Natural killer cell (primary cell): ENCODE data around the gene SPRR1A. TPM values are rescaled to one million over a fixed set of nuclear protein-coding genes. Genes with fewer than 3 reads are reported as not detected.

Experiments
- ATAC-seq, 3 donors: fragments of 150-1000 bp in 2 of 3; fragments of 200-7000 bp in 1 of 3; cut with Tn5 transposase; 1 replicate in 1 of 3; 2 replicates in 2 of 3; pipeline ENCODE4 v1.10.0; 2021; ENCODE audit warnings: mild to moderate bottlenecking in 2 of 3, moderate library complexity in 2 of 3
- DNase-seq, 2 donors: peaks; one replicate each; pipeline versions ENCODE4 v3.0.0 to v3.0.0-alpha.2; 2013 to 2021; ENCODE audit warnings: mixed read lengths in 1 of 2
- H3K27ac ChIP-seq: one replicate; pipeline ENCODE4 v1.5.1; 2013; ENCODE audit warnings: mild to moderate bottlenecking, low read length
- H3K27me3 ChIP-seq: one replicate; pipeline ENCODE4 v1.6.1; 2013; ENCODE audit warnings: low read length; ENCODE audit not compliant: control insufficient read depth, insufficient read depth
- H3K36me3 ChIP-seq: one replicate; pipeline ENCODE4 v1.6.1; 2013; ENCODE audit warnings: low read length; ENCODE audit not compliant: control insufficient read depth, insufficient read depth
- H3K4me1 ChIP-seq: one replicate; pipeline ENCODE4 v1.6.1; 2013; ENCODE audit warnings: low read length; ENCODE audit not compliant: control insufficient read depth, insufficient read depth
- H3K4me3 ChIP-seq: one replicate; pipeline ENCODE4 v1.5.1; 2013; ENCODE audit warnings: low read length
- H3K9me3 ChIP-seq: one replicate; pipeline ENCODE4 v1.6.1; 2013; ENCODE audit warnings: low read length; ENCODE audit not compliant: control insufficient read depth, insufficient read depth
- H3K27ac Mint-ChIP-seq, 2 donors: one replicate each; pipeline ENCODE4 v1.8.0; 2022; ENCODE audit warnings: mild to moderate bottlenecking in 2 of 2, mixed read lengths in 2 of 2, moderate library complexity in 1 of 2
- H3K27me3 Mint-ChIP-seq, 2 donors: one replicate each; pipeline ENCODE4 v1.8.0; 2022; ENCODE audit warnings: low read depth in 2 of 2, mixed read lengths in 2 of 2
- H3K36me3 Mint-ChIP-seq: one replicate; pipeline ENCODE4 v1.8.0; 2022; ENCODE audit warnings: mixed read lengths
- H3K4me1 Mint-ChIP-seq, 2 donors: one replicate each; pipeline ENCODE4 v1.8.0; 2022; ENCODE audit warnings: mixed read lengths in 2 of 2
- H3K4me3 Mint-ChIP-seq: one replicate; pipeline ENCODE4 v1.8.0; 2022; ENCODE audit warnings: mild to moderate bottlenecking, moderate library complexity, mixed read lengths
- H3K9me3 Mint-ChIP-seq, 2 donors: one replicate each; pipeline ENCODE4 v1.8.0; 2022; ENCODE audit warnings: mixed read lengths in 2 of 2
- WGBS: methylation state at CpG from one replicate; pipeline ENCODE4 v1.1.7; 2013; ENCODE audit warnings: missing lambda C conversion rate; ENCODE audit not compliant: insufficient coverage; 5-methylcytosine and 5-hydroxymethylcytosine counted together
- intact Hi-C: fragments of 100-400 bp; cut with micrococcal nuclease; formaldehyde crosslinking; loops from one replicate; pipeline ENCODE4 v1.14.2; 2022
- total RNA-seq, 4 donors: library from RNA; stranded (reverse); fragments of 120-200 nt in 1 of 4; gene quantifications; one replicate each; pipeline versions ENCODE4 v1.2.3 to v1.2.4, GENCODE V29; 2013 to 2022
- TF ChIP-seq, protein P1 (sequence below): fragments of 200-600 bp; IDR thresholded peaks from one replicate; pipeline ENCODE4 v1.8.0; 2022; ENCODE audit warnings: antibody characterized with exemption

Gene SPRR1A
- total RNA-seq, 3 donors from 2014 or later (not counting 1 experiment from before 2014, with no cell fraction given): not detected

DNA sequence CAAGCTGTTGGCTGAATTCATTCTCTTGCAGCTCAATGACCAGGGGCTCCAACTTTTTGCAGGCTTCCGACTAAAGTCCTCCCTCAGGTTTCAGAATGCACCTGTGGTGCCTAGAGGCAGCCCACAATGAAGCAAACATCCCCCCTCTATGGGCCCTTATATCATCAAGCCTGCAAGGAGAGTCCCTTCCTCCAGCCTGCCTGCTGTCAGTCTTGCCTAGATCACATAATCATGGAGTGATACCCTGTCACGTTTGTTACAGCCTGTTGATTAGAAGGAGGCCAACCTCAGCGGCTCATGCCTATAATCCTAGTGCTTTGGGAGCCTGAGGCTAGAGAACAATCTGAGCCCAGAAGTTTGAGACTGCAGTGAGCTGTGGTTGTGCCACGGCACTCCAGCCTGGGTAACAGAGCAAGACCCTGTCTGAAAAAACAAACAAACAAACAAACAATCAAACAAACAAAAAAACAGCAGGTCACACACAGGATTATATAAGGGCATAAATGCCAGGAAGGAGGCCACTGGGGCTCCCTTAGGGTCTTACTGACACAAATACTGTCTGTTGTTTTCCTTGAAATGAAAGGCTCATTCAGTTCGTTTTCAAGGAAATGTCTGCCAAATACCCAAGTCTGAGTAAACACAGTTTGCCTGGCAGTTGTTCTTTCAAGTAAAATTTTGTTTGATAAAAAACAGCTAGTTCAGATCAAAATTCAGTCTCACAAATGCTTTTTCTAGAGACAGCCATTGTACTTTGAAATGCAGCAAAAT lies 12.9 kb downstream of the SPRR1A start:
- ATAC-seq (no peak), DNase-seq (no peak)
- intact Hi-C loops: no loop called here
- TF ChIP-seq, protein P1, sequence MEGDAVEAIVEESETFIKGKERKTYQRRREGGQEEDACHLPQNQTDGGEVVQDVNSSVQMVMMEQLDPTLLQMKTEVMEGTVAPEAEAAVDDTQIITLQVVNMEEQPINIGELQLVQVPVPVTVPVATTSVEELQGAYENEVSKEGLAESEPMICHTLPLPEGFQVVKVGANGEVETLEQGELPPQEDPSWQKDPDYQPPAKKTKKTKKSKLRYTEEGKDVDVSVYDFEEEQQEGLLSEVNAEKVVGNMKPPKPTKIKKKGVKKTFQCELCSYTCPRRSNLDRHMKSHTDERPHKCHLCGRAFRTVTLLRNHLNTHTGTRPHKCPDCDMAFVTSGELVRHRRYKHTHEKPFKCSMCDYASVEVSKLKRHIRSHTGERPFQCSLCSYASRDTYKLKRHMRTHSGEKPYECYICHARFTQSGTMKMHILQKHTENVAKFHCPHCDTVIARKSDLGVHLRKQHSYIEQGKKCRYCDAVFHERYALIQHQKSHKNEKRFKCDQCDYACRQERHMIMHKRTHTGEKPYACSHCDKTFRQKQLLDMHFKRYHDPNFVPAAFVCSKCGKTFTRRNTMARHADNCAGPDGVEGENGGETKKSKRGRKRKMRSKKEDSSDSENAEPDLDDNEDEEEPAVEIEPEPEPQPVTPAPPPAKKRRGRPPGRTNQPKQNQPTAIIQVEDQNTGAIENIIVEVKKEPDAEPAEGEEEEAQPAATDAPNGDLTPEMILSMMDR: no peak
- no peaks in the 10 kb centered on the region for H3K9me3 ChIP-seq
- H3K4me1 Mint-ChIP-seq: no peaks in the 10 kb centered on the region
- no peak overlapping the region for H3K4me3 Mint-ChIP-seq
- H3K27ac ChIP-seq: no peak overlapping the region
- no peaks in the 10 kb centered on the region for H3K4me1 ChIP-seq
- WGBS: 42% methylated on average over 5 of the region's 5 CpGs
- H3K27me3 Mint-ChIP-seq: peaks cover 14 to 31% of the 10 kb centered on the region in 2 donors
- no peaks in the 10 kb centered on the region for H3K36me3 ChIP-seq
- no peaks in the 10 kb centered on the region for H3K27me3 ChIP-seq
- H3K4me3 ChIP-seq: no peak overlapping the region
- H3K9me3 Mint-ChIP-seq: peaks cover 0 to 2% of the 10 kb centered on the region in 2 donors
- H3K36me3 Mint-ChIP-seq: no peaks in the 10 kb centered on the region
- no peak overlapping the region for H3K27ac Mint-ChIP-seq

DNA sequence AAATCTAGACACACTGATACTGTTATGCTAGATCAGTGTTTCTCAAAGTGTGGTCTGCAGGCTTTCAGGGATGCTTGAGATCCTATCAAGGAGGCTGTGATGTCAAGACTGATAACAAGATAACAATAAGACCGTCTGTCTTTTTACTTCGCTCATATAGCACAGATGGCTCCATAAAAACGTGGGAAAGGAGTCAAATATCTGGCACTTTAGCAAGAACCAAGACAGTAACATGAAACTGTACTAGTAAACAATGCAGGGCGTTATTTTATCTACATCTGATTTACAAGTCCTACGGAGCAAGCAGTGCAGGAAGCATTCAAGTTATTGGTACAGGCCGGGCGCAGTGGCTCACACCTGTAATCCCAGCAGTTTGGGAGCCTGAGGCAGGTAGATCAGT lies 14.0 kb downstream of the SPRR1A start:
- peaks cover 17 to 40% of the 10 kb centered on the region in 2 donors for H3K27me3 Mint-ChIP-seq
- H3K36me3 Mint-ChIP-seq: no peaks in the 10 kb centered on the region
- intact Hi-C loops: no loop called here
- no peak for ATAC-seq
- TF ChIP-seq, protein P1: no peak
- peaks cover 0 to 2% of the 10 kb centered on the region in 2 donors for H3K9me3 Mint-ChIP-seq
- Histone ChIP-seq H3K4me1 (no peaks in the 10 kb centered on the region), H3K36me3 (no peaks in the 10 kb centered on the region), H3K9me3 (no peaks in the 10 kb centered on the region), H3K27me3 (no peaks in the 10 kb centered on the region), H3K4me3 (no peak overlapping the region), H3K27ac (no peak overlapping the region)
- WGBS: 50% methylated on average over 7 of the region's 7 CpGs
- no peak for DNase-seq
- H3K4me1 Mint-ChIP-seq: no peaks in the 10 kb centered on the region
- H3K27ac Mint-ChIP-seq: no peak overlapping the region
- H3K4me3 Mint-ChIP-seq: no peak overlapping the region

DNA sequence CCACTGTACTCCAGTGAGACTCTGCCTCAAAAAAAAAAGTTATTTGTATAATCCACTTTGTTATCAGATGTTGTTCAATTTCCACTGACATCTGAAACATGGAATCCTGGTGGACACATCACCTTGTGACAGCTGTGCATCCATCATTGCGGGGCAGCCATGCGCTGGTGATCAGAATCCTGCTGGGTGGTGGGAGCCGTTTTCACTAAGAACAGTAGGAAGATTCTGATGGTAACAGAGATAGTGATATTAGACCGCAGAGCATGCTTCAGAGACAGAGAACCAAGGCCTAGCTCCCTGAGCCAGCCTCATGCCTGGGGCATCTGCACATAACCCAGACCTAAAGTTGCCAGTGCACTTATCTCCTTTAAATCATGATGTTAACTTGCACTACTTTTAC lies 14.6 kb downstream of the SPRR1A start:
- no peak overlapping the region for H3K4me3 ChIP-seq
- no peak overlapping the region for H3K27ac ChIP-seq
- Mint-ChIP-seq H3K27ac (no peak overlapping the region), H3K27me3 (peaks cover 17 to 40% of the 10 kb centered on the region in 2 donors), H3K9me3 (peaks cover 0 to 2% of the 10 kb centered on the region in 2 donors), H3K4me3 (no peak overlapping the region), H3K4me1 (no peaks in the 10 kb centered on the region), H3K36me3 (no peaks in the 10 kb centered on the region)
- H3K4me1 ChIP-seq: no peaks in the 10 kb centered on the region
- no peaks in the 10 kb centered on the region for H3K9me3 ChIP-seq
- no peaks in the 10 kb centered on the region for H3K36me3 ChIP-seq
- no peak for DNase-seq
- no peak for ATAC-seq
- intact Hi-C loops: no loop called here
- H3K27me3 ChIP-seq: no peaks in the 10 kb centered on the region
- TF ChIP-seq, protein P1: no peak
- 90% methylated on average over 4 of the region's 4 CpGs for WGBS

DNA sequence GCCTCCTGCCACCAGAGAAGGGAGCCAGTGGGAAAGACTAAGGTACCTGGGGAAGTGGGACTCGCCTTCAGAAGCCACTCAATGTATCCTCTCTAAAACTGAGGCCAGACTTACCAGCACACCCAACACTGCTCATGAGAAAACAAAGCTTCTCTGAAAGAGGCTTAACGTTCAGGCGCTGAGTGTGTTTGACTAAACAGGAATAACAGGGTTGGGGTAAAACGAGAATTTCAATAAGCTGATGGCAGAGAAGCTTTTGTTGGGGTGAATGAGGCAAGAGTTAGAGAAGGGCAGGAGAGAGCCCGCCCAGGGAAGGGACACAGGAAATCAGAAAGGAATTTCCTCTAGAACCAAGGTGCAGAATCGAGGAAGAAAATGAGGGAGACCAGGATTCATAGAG lies 15.9 kb downstream of the SPRR1A start:
- H3K27ac ChIP-seq: no peak overlapping the region
- Mint-ChIP-seq H3K4me1 (no peaks in the 10 kb centered on the region), H3K4me3 (no peak overlapping the region), H3K36me3 (no peaks in the 10 kb centered on the region), H3K9me3 (peaks cover 0 to 2% of the 10 kb centered on the region in 2 donors), H3K27me3 (peaks cover 17 to 28% of the 10 kb centered on the region in 2 donors), H3K27ac (no peak overlapping the region)
- ATAC-seq: no peak
- no peaks in the 10 kb centered on the region for H3K9me3 ChIP-seq
- no peaks in the 10 kb centered on the region for H3K27me3 ChIP-seq
- TF ChIP-seq, protein P1: no peak
- H3K36me3 ChIP-seq: no peaks in the 10 kb centered on the region
- H3K4me1 ChIP-seq: no peaks in the 10 kb centered on the region
- H3K4me3 ChIP-seq: no peak overlapping the region
- 76% methylated on average over 6 of the region's 6 CpGs for WGBS
- no peak for DNase-seq
- intact Hi-C loops: no loop called here
